ENCODE results near the gene GPAM.

- TF ChIP-seq POLR2A (IDR thresholded peaks at IDR 0.05) (no peak), CTCF (IDR thresholded peaks at IDR 0.05) (no peak), EP300 (IDR thresholded peaks at IDR 0.05) (no peak), POLR2AphosphoS5 (IDR thresholded peaks at IDR 0.05) (no peak)
Observed at GRCh38 chr10:112189465-112189864, 5.9 kb upstream of the GPAM start.
